DOHH2 (cell line): ENCODE results near the gene GFI1.
"Not testable (repeated sequence)": the region's sequence is repeated elsewhere in the genome, so short reads cannot be mapped to it uniquely, and the experiment has no call there.

Source experiments
- H3F3A ChIP-seq: fragments of 200-600 bp; sonication (generic), shearing (Covaris generic); 2 replicates; pipeline ENCODE4 v1.6.0; 2016; ENCODE audit warnings: antibody characterized with exemption, mild to moderate bottlenecking; ENCODE audit not compliant: control insufficient read depth, insufficient read depth
- H3K27ac ChIP-seq: fragments of 200-600 bp; sonication (generic); 2 replicates; pipeline ENCODE4 v1.5.1; 2014; ENCODE audit warnings: low read depth, mild to moderate bottlenecking, low read length, moderate library complexity
- H3K27me3 ChIP-seq: fragments of 200-600 bp; sonication (generic); 2 replicates; pipeline ENCODE4 v1.6.1; 2014; ENCODE audit warnings: mild to moderate bottlenecking, low read length, mixed read lengths; ENCODE audit not compliant: control insufficient read depth
- H3K36me3 ChIP-seq: fragments of 200-600 bp; sonication (generic); 2 replicates; pipeline ENCODE4 v1.6.1; 2014; ENCODE audit warnings: mild to moderate bottlenecking, low read length, moderate library complexity, mixed read lengths; ENCODE audit not compliant: control insufficient read depth
- H3K4me1 ChIP-seq: fragments of 200-600 bp; sonication (generic); 2 replicates; pipeline ENCODE4 v1.6.1; 2014; ENCODE audit warnings: mild to moderate bottlenecking, low read length, mixed read lengths; ENCODE audit not compliant: control insufficient read depth
- H3K4me2 ChIP-seq: fragments of 200-600 bp; sonication (generic); 2 replicates; pipeline ENCODE4 v1.6.0; 2014; ENCODE audit warnings: mild to moderate bottlenecking, low read length, moderate library complexity
- H3K4me3 ChIP-seq: fragments of 200-600 bp; sonication (generic); 2 replicates; pipeline ENCODE4 v1.5.1; 2014; ENCODE audit warnings: mild to moderate bottlenecking, low read length, mixed read lengths
- H3K79me2 ChIP-seq: fragments of 200-600 bp; sonication (generic); 2 replicates; pipeline ENCODE4 v1.6.1; 2014; ENCODE audit warnings: mild to moderate bottlenecking, low read length, mixed read lengths; ENCODE audit not compliant: control insufficient read depth
- H3K9me2 ChIP-seq: fragments of 200-600 bp; sonication (generic); replicated peaks from 2 replicates; pipeline ENCODE4 v1.6.1; 2014; ENCODE audit warnings: mild to moderate bottlenecking, low read length, mixed read lengths; ENCODE audit not compliant: control insufficient read depth
- H3K9me3 ChIP-seq: fragments of 200-600 bp; sonication (generic); 2 replicates; pipeline ENCODE4 v1.6.1; 2014; ENCODE audit warnings: antibody characterized with exemption, low read length, mixed read lengths; ENCODE audit not compliant: control insufficient read depth, insufficient read depth
- H4K20me1 ChIP-seq: fragments of 200-600 bp; sonication (generic); 2 replicates; pipeline ENCODE4 v1.6.0; 2014; ENCODE audit warnings: low read depth, mild to moderate bottlenecking, antibody characterized with exemption, low read length, moderate library complexity; ENCODE audit not compliant: control insufficient read depth, insufficient read depth
- EZH2phosphoT487 ChIP-seq: fragments of 200-600 bp; sonication (generic); IDR thresholded peaks from 2 replicates; pipeline ENCODE4 v1.6.1; 2017; ENCODE audit warnings: borderline replicate concordance, mild to moderate bottlenecking, antibody characterized with exemption, low read length, moderate library complexity, mixed read lengths
- TF ChIP-seq, protein P1 (sequence below): fragments of 200-600 bp; sonication (generic); IDR thresholded peaks from one replicate; pipeline ENCODE4 v1.5.1; 2014; ENCODE audit warnings: antibody characterized with exemption, mild to moderate bottlenecking, low read depth, low read length; ENCODE audit not compliant: poor library complexity, severe bottlenecking

GFI1 gene

DNA sequence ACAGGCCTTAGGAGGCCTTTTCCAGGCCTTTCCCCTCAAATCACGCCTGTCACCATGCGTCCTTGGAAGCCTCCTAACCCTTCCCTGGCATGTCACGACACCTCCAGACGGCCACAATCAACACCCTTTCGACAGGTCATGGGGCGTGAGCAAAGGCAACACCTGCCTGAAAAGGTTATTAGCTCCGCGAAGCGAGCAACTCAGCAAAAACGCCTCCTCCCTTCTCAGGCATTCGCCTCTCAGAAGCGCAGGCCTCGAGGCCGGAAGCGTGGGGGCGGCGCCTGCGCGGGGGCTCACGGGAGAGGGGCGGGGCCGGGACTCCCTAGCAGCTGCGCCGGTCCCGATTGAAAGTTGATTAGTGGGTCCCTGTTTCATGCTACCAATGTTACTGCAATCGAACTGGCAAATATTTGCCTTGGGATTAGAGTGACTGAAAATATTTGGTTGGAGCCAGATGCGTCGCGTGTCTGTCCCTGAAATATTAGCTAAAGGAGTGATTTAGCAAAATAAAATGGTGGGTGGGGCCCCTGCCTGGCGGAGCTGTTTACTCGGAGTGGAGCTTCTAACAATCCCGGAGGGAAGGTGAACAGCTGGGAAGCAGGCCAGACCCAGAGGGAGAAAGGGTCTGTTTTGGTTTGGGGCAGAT, 44.9 kb downstream of the GFI1 start:
- no peak for TF ChIP-seq EZH2phosphoT487
- TF ChIP-seq, protein P1, sequence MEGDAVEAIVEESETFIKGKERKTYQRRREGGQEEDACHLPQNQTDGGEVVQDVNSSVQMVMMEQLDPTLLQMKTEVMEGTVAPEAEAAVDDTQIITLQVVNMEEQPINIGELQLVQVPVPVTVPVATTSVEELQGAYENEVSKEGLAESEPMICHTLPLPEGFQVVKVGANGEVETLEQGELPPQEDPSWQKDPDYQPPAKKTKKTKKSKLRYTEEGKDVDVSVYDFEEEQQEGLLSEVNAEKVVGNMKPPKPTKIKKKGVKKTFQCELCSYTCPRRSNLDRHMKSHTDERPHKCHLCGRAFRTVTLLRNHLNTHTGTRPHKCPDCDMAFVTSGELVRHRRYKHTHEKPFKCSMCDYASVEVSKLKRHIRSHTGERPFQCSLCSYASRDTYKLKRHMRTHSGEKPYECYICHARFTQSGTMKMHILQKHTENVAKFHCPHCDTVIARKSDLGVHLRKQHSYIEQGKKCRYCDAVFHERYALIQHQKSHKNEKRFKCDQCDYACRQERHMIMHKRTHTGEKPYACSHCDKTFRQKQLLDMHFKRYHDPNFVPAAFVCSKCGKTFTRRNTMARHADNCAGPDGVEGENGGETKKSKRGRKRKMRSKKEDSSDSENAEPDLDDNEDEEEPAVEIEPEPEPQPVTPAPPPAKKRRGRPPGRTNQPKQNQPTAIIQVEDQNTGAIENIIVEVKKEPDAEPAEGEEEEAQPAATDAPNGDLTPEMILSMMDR: no peak
- Histone ChIP-seq H3F3A (no peaks in the 10 kb centered on the region), H3K9me2 (no peaks in the 10 kb centered on the region), H3K4me2 (no peak overlapping the region), H4K20me1 (no peaks in the 10 kb centered on the region), H3K27me3 (0 out of 2 replicates have a peak, but pooled peaks cover 2% of the 10 kb centered on the region), H3K9me3 (no peaks in the 10 kb centered on the region), H3K27ac (no peak overlapping the region), H3K4me3 (no peak overlapping the region), H3K36me3 (no peaks in the 10 kb centered on the region), H3K79me2 (no peaks in the 10 kb centered on the region), H3K4me1 (no peaks in the 10 kb centered on the region)

DNA sequence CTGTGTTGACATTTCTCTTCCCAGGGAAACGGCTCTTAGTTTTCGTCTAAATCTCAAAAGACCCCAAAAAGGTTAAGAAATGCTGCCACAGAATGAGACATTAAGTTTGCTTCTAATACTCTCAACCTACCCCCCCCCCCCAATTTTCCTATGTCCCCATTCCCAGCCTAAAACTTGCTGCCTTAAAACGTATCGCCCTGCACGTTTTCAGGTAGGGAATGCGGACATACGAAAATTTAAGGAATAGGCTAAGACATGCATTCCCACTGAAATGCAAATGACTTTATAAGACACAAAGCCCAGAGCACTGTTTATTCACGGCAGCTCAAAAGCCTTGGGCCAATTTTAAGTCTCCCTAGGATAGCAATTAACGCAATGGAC, 45.4 kb downstream of the GFI1 start:
- Histone ChIP-seq H3K36me3 (no peaks in the 10 kb centered on the region), H3K9me2 (no peaks in the 10 kb centered on the region), H3K79me2 (no peaks in the 10 kb centered on the region), H3K27me3 (0 out of 2 replicates have a peak, but pooled peaks cover 2% of the 10 kb centered on the region), H3K27ac (no peak overlapping the region), H3K4me1 (no peaks in the 10 kb centered on the region), H3K4me2 (no peak overlapping the region), H3K4me3 (no peak overlapping the region), H3K9me3 (no peaks in the 10 kb centered on the region), H3F3A (no peaks in the 10 kb centered on the region), H4K20me1 (no peaks in the 10 kb centered on the region)
- TF ChIP-seq EZH2phosphoT487: no peak
- TF ChIP-seq, protein P1: no peak

DNA sequence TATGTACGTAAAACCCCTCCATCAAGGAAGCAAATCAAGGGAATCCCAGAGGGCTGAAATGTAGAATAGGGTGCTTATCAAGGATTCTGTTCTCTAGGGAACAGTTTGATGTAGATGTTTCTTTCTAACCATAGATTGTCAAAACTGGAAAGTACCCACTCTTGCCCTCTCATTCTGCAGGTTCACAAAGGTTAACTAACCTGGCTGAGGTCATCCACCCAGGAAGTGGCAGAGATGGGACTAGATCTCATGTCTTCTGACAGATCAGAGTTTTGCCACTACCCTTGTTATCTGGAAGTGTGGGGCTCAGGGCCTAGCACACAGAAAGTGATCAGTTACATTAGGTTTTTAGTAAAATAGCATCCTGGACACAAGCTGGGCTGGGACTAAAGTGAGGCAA, 47.4 kb downstream of the GFI1 start:
- Histone ChIP-seq H3K27ac (no peak overlapping the region), H3K9me3 (no peaks in the 10 kb centered on the region), H3F3A (no peaks in the 10 kb centered on the region), H3K4me3 (no peak overlapping the region), H3K36me3 (no peaks in the 10 kb centered on the region), H3K4me1 (no peaks in the 10 kb centered on the region), H3K27me3 (no peaks in the 10 kb centered on the region), H4K20me1 (no peaks in the 10 kb centered on the region), H3K4me2 (no peak overlapping the region), H3K9me2 (no peaks in the 10 kb centered on the region), H3K79me2 (no peaks in the 10 kb centered on the region)
- TF ChIP-seq, protein P1: no peak
- no peak for TF ChIP-seq EZH2phosphoT487

DNA sequence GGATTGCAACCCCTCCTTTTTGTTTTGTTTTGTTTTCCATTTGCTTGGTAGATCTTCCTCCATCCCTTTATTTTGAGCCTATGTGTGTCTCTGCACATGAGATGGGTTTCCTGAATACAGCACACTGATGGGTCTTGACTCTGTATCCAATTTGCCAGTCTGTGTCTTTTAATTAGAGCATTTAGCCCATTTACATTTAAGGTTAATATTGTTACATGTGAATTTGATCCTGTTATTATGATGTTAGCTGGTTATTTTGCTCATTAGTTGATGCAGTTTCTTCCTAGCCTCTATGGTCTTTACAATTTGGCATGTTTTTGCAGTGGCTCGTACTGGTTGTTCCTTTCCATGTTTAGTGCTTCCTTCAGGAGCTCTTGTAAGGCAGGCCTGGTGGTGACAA, 52.2 kb downstream of the GFI1 start:
- not testable (repeated sequence) for H4K20me1 ChIP-seq, H3K9me3 ChIP-seq, H3K4me3 ChIP-seq, H3K27me3 ChIP-seq, H3K9me2 ChIP-seq, H3K4me1 ChIP-seq, H3K36me3 ChIP-seq, H3F3A ChIP-seq, H3K4me2 ChIP-seq, H3K27ac ChIP-seq, H3K79me2 ChIP-seq
